WTC11 (cell line): ENCODE data around the gene RNF152. TPM values are rescaled to one million over a fixed set of nuclear protein-coding genes. Genes with fewer than 3 reads are reported as not detected.

ENCODE experiments used
- ATAC-seq: fragments of 200-7000 bp; cut with Tn5 transposase; 2 replicates; pipeline ENCODE4 v1.10.0; 2021; ENCODE audit warnings: mild to moderate bottlenecking, moderate library complexity
- CTCF ChIA-PET: fragments of 300-600 bp; sonication (Branson Sonifier 250); formaldehyde crosslinking; loops from one replicate; lab custom pipeline; 2021; ENCODE audit warnings: antibody characterized with exemption; lab: Charles Lee
- POLR2A ChIA-PET: fragments of 350-600 bp; sonication (Branson Sonifier 250); formaldehyde crosslinking; loops from one replicate; lab custom pipeline; 2021; ENCODE audit warnings: antibody characterized with exemption; lab: Charles Lee
- DNase-seq: peaks from one replicate; pipeline ENCODE4 v3.0.0; 2021; ENCODE audit warnings: low spot score
- H3K27ac Mint-ChIP-seq: 2 replicates; pipeline ENCODE4 v1.8.0; 2021; ENCODE audit warnings: mixed read lengths
- H3K27me3 Mint-ChIP-seq: 2 replicates; pipeline ENCODE4 v1.8.0; 2021; ENCODE audit warnings: low read depth, mild to moderate bottlenecking, moderate library complexity, mixed read lengths
- H3K36me3 Mint-ChIP-seq: 2 replicates; pipeline ENCODE4 v1.8.0; 2021; ENCODE audit warnings: mixed read lengths
- H3K4me1 Mint-ChIP-seq: 2 replicates; pipeline ENCODE4 v1.8.0; 2022; ENCODE audit warnings: mixed read lengths
- H3K4me3 Mint-ChIP-seq: 2 replicates; pipeline ENCODE4 v1.8.0; 2021; ENCODE audit warnings: mild to moderate bottlenecking, moderate library complexity, mixed read lengths
- H3K9me3 Mint-ChIP-seq: 2 replicates; pipeline ENCODE4 v1.8.0; 2021; ENCODE audit warnings: mixed read lengths
- CREB1 ChIP-seq: sonication (generic); formaldehyde crosslinking; IDR thresholded peaks from 2 replicates; pipeline ENCODE4 v1.8.0; 2023; ENCODE audit warnings: mild to moderate bottlenecking, missing genetic modification reagents
- EMX1 ChIP-seq: fragments of 250-450 bp; sonication (Bioruptor Pico); IDR thresholded peaks from 2 replicates; pipeline ENCODE4 v1.8.0; 2021; ENCODE audit warnings: mild to moderate bottlenecking
- ESRRA ChIP-seq: sonication (generic); formaldehyde crosslinking; IDR thresholded peaks from 2 replicates; pipeline ENCODE4 v1.8.1; 2022; ENCODE audit warnings: mild to moderate bottlenecking, missing genetic modification reagents, borderline replicate concordance
- FOXK1 ChIP-seq: sonication (generic); formaldehyde crosslinking; IDR thresholded peaks from 2 replicates; pipeline ENCODE4 v1.8.0; 2022; ENCODE audit warnings: mild to moderate bottlenecking, moderate library complexity, missing genetic modification reagents
- HMGA2 ChIP-seq: fragments of 250-450 bp; sonication (Bioruptor Pico); IDR thresholded peaks from 2 replicates; pipeline ENCODE4 v1.4.0; 2021; ENCODE audit warnings: mild to moderate bottlenecking, moderate library complexity
- NR1H2 ChIP-seq: sonication (generic); formaldehyde crosslinking; IDR thresholded peaks from 2 replicates; pipeline ENCODE4 v1.9.0; 2021; ENCODE audit warnings: mild to moderate bottlenecking, moderate library complexity, missing genetic modification reagents
- NR3C1 ChIP-seq: sonication (generic); formaldehyde crosslinking; conservative IDR thresholded peaks from 2 replicates; pipeline ENCODE4 v1.8.1; 2023; ENCODE audit warnings: low read depth, mild to moderate bottlenecking, missing genetic modification reagents
- OVOL2 ChIP-seq: fragments of 250-450 bp; sonication (Bioruptor Pico); IDR thresholded peaks from 2 replicates; pipeline ENCODE4 v1.9.0; 2021; ENCODE audit warnings: mild to moderate bottlenecking, borderline replicate concordance
- RELA ChIP-seq: sonication (generic); formaldehyde crosslinking; IDR thresholded peaks from 2 replicates; pipeline ENCODE4 v1.8.1; 2022; ENCODE audit warnings: missing genetic modification reagents, mild to moderate bottlenecking, borderline replicate concordance
- TEAD4 ChIP-seq: sonication (generic); formaldehyde crosslinking; IDR thresholded peaks from 2 replicates; pipeline ENCODE4 v1.8.0; 2022; ENCODE audit warnings: mild to moderate bottlenecking, missing genetic modification reagents
- ZNF121 ChIP-seq: sonication (generic); formaldehyde crosslinking; IDR thresholded peaks from 2 replicates; pipeline ENCODE4 v1.8.0; 2023; ENCODE audit warnings: missing genetic modification reagents
- ZNF138 ChIP-seq: sonication (generic); formaldehyde crosslinking; conservative IDR thresholded peaks from 2 replicates; pipeline ENCODE4 v1.8.1; 2022; ENCODE audit warnings: mild to moderate bottlenecking, moderate library complexity, missing genetic modification reagents
- ZNF317 ChIP-seq: sonication (generic); formaldehyde crosslinking; IDR thresholded peaks from 2 replicates; pipeline ENCODE4 v1.8.1; 2023; ENCODE audit warnings: low read depth, mild to moderate bottlenecking, moderate library complexity, missing genetic modification reagents, borderline replicate concordance
- ZNF396 ChIP-seq: fragments of 250-450 bp; sonication (Bioruptor Pico); IDR thresholded peaks from 2 replicates; pipeline ENCODE4 v1.8.0; 2021; ENCODE audit warnings: mild to moderate bottlenecking, moderate library complexity, borderline replicate concordance
- ZNF423 ChIP-seq: fragments of 250-450 bp; sonication (Bioruptor Pico); IDR thresholded peaks from 2 replicates; pipeline ENCODE4 v2.1.2; 2022; ENCODE audit warnings: mild to moderate bottlenecking, moderate library complexity
- ZNF671 ChIP-seq: fragments of 250-450 bp; sonication (Bioruptor Pico); IDR thresholded peaks from 2 replicates; pipeline ENCODE4 v1.8.0; 2021; ENCODE audit warnings: mild to moderate bottlenecking
- total RNA-seq: library from RNA; stranded (reverse); gene quantifications from 3 replicates; pipeline ENCODE4 v1.2.3, GENCODE V29; 2021
- TF ChIP-seq, protein P1 (sequence below): sonication (generic); formaldehyde crosslinking; IDR thresholded peaks from 2 replicates; pipeline ENCODE4 v1.8.1; 2023; ENCODE audit warnings: mild to moderate bottlenecking, missing genetic modification reagents, borderline replicate concordance
- TF ChIP-seq, protein P2 (sequence below): sonication (generic); formaldehyde crosslinking; IDR thresholded peaks from 2 replicates; pipeline ENCODE4 v1.8.0; 2022; ENCODE audit warnings: mild to moderate bottlenecking, missing genetic modification reagents
- TF ChIP-seq, protein P3 (sequence below): fragments of 250-450 bp; sonication (Bioruptor Pico); IDR thresholded peaks from 2 replicates; pipeline ENCODE4 v1.9.0; 2021; ENCODE audit warnings: moderate library complexity, mild to moderate bottlenecking, inconsistent platforms, borderline replicate concordance
- TF ChIP-seq, protein P4 (sequence below): fragments of 250-450 bp; sonication (Bioruptor Pico); IDR thresholded peaks from 2 replicates; pipeline ENCODE4 v1.9.0; 2021; ENCODE audit warnings: mild to moderate bottlenecking, borderline replicate concordance
- TF ChIP-seq, protein P5 (sequence below): fragments of 250-450 bp; sonication (Bioruptor Pico); IDR thresholded peaks from 2 replicates; pipeline ENCODE4 v1.9.0; 2021; ENCODE audit warnings: mild to moderate bottlenecking

RNF152 gene
- total RNA-seq, 1 experiment from 2014 or later: 3.7 TPM

DNA sequence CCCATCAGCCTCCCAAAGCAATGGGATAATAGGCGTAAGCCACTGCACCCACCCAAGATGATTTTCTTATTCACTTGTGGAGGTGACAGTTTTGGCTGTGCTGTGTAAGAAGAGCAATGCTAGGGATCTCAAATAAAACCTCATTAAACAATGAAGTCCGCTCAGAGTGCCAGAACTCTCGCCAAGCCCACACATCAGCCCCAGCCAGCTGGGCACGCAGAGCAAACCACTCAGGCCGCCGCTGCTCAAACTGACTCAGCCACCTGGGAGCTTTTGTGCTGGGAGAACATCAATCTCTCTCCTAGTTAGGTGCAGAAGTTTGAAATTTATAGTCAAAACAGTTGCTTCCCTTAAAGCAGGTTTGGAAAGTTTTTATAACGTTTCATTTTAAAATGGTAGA lies 47.6 kb downstream of the RNF152 start (continued):
- TF ChIP-seq ZNF138 (CRISPR knock-in tag) (no peak), ZNF423 (CRISPR knock-in tag) (no peak), NR3C1 (CRISPR knock-in tag) (no peak), HMGA2 (no peak), CREB1 (CRISPR knock-in tag) (no peak), ZNF396 (no peak), FOXK1 (CRISPR knock-in tag) (no peak), ESRRA (CRISPR knock-in tag) (no peak), ZNF671 (CRISPR knock-in tag) (no peak), NR1H2 (CRISPR knock-in tag) (no peak)
- TF ChIP-seq, protein P1, sequence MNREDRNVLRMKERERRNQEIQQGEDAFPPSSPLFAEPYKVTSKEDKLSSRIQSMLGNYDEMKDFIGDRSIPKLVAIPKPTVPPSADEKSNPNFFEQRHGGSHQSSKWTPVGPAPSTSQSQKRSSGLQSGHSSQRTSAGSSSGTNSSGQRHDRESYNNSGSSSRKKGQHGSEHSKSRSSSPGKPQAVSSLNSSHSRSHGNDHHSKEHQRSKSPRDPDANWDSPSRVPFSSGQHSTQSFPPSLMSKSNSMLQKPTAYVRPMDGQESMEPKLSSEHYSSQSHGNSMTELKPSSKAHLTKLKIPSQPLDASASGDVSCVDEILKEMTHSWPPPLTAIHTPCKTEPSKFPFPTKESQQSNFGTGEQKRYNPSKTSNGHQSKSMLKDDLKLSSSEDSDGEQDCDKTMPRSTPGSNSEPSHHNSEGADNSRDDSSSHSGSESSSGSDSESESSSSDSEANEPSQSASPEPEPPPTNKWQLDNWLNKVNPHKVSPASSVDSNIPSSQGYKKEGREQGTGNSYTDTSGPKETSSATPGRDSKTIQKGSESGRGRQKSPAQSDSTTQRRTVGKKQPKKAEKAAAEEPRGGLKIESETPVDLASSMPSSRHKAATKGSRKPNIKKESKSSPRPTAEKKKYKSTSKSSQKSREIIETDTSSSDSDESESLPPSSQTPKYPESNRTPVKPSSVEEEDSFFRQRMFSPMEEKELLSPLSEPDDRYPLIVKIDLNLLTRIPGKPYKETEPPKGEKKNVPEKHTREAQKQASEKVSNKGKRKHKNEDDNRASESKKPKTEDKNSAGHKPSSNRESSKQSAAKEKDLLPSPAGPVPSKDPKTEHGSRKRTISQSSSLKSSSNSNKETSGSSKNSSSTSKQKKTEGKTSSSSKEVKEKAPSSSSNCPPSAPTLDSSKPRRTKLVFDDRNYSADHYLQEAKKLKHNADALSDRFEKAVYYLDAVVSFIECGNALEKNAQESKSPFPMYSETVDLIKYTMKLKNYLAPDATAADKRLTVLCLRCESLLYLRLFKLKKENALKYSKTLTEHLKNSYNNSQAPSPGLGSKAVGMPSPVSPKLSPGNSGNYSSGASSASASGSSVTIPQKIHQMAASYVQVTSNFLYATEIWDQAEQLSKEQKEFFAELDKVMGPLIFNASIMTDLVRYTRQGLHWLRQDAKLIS (CRISPR knock-in tag): no peak
- TF ChIP-seq, protein P2, sequence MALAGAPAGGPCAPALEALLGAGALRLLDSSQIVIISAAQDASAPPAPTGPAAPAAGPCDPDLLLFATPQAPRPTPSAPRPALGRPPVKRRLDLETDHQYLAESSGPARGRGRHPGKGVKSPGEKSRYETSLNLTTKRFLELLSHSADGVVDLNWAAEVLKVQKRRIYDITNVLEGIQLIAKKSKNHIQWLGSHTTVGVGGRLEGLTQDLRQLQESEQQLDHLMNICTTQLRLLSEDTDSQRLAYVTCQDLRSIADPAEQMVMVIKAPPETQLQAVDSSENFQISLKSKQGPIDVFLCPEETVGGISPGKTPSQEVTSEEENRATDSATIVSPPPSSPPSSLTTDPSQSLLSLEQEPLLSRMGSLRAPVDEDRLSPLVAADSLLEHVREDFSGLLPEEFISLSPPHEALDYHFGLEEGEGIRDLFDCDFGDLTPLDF (CRISPR knock-in tag): no peak
- TF ChIP-seq, protein P3, sequence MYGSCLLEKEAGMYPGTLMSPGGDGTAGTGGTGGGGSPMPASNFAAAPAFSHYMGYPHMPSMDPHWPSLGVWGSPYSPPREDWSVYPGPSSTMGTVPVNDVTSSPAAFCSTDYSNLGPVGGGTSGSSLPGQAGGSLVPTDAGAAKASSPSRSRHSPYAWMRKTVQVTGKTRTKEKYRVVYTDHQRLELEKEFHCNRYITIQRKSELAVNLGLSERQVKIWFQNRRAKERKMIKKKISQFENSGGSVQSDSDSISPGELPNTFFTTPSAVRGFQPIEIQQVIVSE (CRISPR knock-in tag): no peak
- TF ChIP-seq, protein P4, sequence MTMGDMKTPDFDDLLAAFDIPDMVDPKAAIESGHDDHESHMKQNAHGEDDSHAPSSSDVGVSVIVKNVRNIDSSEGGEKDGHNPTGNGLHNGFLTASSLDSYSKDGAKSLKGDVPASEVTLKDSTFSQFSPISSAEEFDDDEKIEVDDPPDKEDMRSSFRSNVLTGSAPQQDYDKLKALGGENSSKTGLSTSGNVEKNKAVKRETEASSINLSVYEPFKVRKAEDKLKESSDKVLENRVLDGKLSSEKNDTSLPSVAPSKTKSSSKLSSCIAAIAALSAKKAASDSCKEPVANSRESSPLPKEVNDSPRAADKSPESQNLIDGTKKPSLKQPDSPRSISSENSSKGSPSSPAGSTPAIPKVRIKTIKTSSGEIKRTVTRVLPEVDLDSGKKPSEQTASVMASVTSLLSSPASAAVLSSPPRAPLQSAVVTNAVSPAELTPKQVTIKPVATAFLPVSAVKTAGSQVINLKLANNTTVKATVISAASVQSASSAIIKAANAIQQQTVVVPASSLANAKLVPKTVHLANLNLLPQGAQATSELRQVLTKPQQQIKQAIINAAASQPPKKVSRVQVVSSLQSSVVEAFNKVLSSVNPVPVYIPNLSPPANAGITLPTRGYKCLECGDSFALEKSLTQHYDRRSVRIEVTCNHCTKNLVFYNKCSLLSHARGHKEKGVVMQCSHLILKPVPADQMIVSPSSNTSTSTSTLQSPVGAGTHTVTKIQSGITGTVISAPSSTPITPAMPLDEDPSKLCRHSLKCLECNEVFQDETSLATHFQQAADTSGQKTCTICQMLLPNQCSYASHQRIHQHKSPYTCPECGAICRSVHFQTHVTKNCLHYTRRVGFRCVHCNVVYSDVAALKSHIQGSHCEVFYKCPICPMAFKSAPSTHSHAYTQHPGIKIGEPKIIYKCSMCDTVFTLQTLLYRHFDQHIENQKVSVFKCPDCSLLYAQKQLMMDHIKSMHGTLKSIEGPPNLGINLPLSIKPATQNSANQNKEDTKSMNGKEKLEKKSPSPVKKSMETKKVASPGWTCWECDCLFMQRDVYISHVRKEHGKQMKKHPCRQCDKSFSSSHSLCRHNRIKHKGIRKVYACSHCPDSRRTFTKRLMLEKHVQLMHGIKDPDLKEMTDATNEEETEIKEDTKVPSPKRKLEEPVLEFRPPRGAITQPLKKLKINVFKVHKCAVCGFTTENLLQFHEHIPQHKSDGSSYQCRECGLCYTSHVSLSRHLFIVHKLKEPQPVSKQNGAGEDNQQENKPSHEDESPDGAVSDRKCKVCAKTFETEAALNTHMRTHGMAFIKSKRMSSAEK (CRISPR knock-in tag): no peak

DNA sequence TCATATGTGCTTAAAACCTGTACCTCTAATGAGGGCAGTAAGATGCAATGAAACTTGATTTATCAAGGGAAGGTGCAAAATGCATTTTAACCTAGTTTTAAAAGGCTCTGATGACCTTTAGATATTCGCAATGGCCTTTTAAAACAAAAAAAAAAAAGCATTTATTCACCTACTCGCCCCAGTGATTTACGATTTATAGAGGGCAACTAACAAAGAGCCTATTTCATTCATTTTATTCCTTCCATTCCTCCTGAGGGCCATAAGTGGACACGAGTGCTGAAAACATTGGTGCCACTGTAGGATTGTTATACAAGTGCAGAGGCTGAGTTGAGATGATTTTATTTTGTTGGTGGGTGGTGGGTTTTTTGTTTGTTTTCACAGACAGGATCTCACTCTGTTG lies 48.1 kb downstream of the RNF152 start:
- H3K27ac Mint-ChIP-seq: no peak overlapping the region
- H3K27me3 Mint-ChIP-seq: no peaks in the 10 kb centered on the region
- ATAC-seq: no peak

More for the DNA sequence above, 48.1 kb downstream of the RNF152 start:
- Mint-ChIP-seq H3K4me3 (no peak overlapping the region), H3K9me3 (no peaks in the 10 kb centered on the region), H3K36me3 (no peaks in the 10 kb centered on the region), H3K4me1 (peaks cover 17% of the 10 kb centered on the region)
- ChIA-PET POLR2A (no interaction called here), CTCF (no interaction called here)
- TF ChIP-seq ZNF317 (CRISPR knock-in tag) (no peak), ZNF121 (CRISPR knock-in tag) (no peak), RELA (CRISPR knock-in tag) (no peak), OVOL2 (CRISPR knock-in tag) (no peak), TEAD4 (CRISPR knock-in tag) (no peak), EMX1 (CRISPR knock-in tag) (no peak)
- TF ChIP-seq, protein P5, sequence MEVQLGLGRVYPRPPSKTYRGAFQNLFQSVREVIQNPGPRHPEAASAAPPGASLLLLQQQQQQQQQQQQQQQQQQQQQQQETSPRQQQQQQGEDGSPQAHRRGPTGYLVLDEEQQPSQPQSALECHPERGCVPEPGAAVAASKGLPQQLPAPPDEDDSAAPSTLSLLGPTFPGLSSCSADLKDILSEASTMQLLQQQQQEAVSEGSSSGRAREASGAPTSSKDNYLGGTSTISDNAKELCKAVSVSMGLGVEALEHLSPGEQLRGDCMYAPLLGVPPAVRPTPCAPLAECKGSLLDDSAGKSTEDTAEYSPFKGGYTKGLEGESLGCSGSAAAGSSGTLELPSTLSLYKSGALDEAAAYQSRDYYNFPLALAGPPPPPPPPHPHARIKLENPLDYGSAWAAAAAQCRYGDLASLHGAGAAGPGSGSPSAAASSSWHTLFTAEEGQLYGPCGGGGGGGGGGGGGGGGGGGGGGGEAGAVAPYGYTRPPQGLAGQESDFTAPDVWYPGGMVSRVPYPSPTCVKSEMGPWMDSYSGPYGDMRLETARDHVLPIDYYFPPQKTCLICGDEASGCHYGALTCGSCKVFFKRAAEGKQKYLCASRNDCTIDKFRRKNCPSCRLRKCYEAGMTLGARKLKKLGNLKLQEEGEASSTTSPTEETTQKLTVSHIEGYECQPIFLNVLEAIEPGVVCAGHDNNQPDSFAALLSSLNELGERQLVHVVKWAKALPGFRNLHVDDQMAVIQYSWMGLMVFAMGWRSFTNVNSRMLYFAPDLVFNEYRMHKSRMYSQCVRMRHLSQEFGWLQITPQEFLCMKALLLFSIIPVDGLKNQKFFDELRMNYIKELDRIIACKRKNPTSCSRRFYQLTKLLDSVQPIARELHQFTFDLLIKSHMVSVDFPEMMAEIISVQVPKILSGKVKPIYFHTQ (CRISPR knock-in tag): no peak
- DNase-seq: no peak
